RKO (cell line): ENCODE results near the gene FBRS.

Experiments
- DNase-seq: peaks from one replicate; pipeline ENCODE4 v3.0.0-alpha.2; 2016; ENCODE audit warnings: low spot score

The FBRS gene

DNA sequence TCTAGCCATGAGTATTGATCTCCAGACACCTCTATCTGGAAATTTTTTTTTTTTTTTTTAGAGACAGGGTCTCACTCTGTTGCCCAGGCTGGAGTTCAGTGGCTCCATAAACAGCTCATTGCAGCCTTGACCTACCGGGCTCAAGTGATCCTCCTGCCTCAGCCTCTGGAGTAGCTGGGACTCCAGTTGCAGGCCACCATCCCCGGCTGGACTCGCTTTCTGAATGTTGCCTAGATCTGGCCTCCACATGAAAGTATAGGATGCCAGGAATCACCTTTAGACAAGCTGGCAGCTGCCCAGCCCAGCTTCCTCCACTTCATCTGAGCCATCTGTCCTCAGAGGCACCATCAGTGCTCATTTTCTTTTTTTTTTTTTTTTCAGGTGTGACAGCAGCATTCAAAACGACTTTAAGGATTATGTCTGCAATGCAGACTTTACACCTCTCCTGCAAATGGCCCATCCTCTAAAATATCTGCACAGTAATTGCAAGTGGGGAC lies 13.8 kb upstream of the FBRS start:
- DNase-seq, result no peak

DNA sequence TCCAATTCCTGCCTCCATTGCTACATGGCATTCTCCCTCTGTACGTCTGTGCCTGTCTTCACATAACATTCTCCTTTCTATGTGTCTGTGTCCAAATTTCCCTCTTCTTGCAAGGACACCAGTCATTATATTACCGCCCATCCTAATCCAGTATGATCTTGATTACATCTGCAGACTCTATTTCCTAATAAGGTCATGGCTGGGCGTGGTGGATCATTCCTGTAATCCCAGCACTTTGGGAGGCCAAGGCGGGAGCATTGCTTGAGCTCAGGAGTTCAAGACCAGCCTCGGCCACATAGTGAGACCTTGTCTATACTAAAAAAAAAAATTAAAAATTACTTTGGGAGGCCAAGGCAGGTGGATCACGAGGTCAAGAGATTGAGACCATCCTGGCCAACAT lies 12.5 kb upstream of the FBRS start:
- no peak for DNase-seq

DNA sequence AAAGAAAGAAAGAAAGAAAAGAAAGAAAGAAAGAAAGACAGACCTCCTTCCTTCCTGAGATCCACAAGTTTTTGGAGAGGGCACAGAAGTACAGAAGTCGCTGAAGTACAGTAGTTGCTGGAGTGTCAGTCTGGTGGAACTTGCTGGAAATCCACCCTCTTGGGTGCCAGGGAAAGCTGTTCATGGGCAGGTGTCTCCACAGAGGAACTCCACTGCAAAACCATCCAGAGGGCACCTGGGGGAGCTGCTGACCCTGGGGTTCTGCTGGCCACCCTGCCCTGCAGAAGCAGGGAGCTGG lies 11.0 kb upstream of the FBRS start:
- DNase-seq, result no peak

DNA sequence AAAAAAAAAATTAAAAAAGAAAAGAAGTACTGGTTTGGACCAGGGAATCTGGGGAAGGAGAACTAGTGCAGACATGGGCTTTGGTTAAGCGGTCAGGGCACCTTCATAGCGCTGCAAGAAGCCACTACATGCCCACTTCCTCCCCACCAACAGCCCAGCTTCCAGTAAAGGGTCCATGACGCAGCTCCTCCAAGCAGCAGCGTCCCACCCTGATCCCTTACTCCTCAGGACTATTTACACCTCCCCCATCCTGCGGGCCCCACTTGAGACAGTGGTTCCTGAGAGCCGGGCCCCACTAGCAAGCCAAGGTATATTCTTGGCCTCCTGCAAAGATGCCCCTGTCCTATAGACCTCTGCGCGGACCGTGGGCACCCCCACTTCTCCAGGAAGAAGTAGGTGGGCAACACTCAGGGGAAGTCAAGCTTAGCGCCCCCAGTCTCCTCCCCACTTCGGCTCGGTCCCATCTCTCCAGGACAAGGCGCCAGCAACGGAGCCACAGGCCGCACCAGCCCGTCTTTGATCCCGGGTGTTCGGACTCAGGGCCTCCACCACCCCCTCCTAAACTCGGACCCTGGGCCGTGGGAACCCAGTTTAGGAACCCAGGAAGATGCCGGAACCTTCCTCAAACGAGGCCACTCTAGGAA lies 8.4 kb upstream of the FBRS start:
- DNase-seq, result no peak

DNA sequence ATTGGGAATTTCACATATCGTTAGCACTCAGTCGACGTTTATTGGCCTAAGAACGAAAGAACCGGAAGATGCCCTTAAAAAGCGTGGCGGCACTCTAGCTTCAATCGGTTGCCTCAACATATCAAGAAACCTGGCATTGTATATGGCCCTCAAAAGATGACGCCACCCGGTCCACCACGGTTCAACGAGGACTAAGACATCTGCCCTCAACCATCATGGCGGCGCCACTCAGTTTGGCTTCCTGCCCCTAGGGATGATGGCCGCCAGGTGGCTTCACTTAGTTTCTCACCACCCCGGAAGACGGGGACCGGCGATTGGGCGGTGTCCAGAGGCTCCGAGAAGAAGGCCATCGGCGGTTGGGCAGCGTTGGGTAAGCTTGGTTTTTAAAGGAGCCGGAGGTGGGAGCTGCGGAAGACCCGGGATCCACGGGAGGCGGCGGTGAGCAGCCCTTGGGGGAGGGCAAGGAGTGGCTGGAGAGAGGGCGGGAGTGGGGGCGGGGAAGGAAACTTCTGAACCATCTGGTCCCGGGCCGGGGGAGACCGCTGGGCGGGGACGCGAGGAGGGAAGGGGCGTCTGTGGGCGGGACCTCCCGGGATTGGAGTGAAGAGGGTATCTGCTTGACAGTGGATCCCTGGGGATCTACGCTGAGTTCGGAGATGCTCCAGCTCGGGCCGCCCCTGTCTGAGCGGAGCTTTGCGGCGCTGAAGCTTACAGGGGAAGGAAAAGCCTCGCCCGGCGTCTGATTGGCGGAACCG lies 7.7 kb upstream of the FBRS start, which contains the start of gene PRR14:
PRR14 (plus strand) TSS at position 592 of the 755 bp plus-strand sequence. CDS start 686 bp downstream, outside the sequence.
- DNase-seq, result peak; percentile 99

DNA sequence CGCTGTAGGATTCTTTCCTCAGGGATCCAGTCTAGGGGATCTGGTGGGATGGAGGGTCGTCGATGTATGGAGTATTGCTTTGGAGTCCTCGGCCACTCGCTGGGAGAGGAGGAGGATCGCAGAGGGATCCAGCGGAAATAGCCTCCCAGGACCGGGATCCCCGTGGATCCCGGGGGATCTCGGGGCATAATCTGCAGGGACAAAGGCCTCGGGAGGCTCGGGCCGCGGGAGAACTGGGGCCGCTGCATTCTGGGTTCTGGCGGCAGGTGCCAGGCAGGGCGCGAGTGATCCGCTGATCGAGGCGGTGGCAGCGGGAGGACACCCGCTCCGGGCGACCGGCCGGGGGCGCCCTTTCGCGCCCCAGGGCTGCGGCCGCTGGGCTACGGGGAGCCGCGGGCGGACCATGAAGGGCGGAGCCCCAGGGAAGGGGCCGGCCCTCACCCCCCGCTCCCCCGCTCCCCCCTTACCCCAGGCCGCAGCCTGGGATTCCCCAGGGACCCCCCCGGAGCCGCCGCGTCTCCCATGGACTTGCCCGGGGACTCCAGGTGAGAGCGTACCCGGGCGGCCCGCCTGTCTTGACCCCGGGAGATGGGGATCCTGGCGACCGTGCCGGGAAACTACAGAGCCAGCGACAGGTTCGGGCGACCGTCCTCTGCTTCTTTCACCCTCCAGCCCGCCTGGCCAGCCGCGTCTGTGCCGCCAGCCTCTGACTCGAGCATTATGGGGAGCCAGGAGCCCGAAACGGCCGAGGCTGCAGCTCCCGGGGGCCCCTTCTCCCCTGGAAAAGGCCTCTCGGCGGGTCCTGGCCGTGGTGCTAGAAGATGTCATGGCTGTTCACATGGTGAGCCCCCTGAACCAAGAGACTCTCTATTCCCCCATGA lies 6.9 kb upstream of the FBRS start:
- peak; percentile 74 for DNase-seq

DNA sequence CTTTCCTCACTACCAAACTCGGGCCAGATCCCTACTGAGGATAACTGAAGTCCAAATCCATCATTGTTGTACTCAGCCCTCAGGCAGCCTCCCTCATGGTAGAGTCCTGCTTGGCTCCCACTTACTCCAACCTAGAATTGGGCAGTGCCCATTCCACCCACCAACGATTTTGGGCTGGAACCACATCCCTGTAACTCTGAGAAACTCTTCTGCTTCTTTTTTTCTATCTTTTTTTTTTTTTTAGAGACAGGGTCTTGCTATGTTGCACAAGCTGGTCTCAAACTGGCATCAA lies 6.3 kb upstream of the FBRS start:
- DNase-seq, result no peak

DNA sequence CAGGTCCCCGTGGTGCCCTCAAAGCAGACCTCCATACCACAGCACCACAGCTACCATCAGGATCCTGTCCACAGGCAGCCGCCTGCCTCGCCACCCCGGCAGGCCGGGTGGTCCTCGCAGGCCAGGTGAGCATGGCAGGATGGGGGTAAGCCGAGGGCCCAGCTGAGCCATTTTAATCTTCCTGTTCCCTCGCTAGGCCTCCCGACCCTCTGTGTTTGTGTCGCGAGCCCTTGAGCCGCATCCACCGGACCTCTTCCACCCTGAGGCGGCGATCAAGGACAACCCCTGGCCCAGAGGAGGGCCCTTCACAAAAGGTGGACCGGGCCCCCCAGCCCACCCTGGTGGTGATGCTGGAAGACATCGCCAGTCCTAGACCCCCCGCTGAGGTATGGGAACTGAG lies 5.5 kb upstream of the FBRS start:
- no peak for DNase-seq

DNA sequence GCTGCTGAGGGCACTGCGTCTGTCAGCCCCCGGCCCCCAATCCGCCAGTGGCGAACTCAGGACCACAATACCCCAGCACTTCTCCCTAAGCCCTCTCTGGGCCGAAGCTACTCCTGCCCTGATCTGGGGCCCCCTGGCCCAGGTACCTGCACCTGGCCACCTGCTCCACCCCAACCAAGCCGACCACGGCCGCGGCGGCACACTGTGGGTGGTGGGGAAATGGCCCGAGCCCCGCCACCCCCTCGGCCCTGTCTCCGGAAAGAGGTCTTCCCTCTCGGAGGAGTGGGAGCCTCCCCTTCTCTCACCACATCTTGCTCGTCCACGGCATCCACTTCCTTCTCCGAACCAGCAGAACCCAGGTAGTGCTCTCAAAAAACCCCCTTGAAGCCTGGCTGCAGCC lies 3.4 kb upstream of the FBRS start:
- DNase-seq, result no peak

DNA sequence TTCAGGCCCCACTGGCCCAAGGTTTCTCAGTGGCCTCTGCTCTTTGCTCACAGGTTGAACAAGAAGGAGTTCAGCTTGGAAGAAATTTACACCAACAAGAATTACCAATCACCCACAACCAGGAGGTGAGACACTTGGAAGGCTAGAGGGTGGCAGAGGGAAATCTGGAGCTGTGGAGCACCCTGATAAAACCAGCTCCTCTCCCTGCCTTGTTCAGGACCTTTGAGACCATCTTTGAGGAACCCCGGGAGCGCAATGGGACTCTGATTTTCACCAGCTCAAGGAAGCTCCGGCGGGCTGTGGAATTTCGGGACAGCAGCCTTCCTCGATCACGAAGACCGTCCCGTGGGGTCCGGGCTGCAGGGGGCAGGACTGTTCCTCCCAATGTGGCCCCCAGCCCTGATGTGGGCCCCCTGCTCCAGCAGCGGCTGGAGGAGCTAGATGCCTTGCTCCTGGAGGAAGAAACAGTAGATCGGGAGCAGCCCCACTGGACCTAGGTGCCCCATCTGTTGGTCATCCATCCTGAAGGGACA lies 2.4 kb upstream of the FBRS start:
- DNase-seq, result no peak

DNA sequence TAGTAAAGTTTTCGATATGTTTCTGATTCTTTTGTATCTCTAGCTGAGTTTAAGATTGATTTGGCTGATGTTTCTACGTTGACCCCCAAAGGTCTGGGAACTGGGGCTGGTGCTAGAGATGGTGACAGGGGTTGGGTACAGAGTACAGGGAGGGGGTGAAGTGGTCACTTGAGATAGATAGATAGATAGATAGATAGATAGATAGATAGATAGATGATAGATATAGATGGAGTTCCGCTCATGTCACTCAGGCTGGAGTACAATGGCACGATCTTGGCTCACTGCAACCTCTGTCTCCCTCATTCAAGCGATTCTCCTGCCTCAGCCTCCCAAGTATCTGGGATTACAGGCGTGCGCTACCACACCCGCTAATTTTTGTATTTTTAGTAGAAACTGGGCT lies 1.8 kb upstream of the FBRS start:
- DNase-seq, result no peak

DNA sequence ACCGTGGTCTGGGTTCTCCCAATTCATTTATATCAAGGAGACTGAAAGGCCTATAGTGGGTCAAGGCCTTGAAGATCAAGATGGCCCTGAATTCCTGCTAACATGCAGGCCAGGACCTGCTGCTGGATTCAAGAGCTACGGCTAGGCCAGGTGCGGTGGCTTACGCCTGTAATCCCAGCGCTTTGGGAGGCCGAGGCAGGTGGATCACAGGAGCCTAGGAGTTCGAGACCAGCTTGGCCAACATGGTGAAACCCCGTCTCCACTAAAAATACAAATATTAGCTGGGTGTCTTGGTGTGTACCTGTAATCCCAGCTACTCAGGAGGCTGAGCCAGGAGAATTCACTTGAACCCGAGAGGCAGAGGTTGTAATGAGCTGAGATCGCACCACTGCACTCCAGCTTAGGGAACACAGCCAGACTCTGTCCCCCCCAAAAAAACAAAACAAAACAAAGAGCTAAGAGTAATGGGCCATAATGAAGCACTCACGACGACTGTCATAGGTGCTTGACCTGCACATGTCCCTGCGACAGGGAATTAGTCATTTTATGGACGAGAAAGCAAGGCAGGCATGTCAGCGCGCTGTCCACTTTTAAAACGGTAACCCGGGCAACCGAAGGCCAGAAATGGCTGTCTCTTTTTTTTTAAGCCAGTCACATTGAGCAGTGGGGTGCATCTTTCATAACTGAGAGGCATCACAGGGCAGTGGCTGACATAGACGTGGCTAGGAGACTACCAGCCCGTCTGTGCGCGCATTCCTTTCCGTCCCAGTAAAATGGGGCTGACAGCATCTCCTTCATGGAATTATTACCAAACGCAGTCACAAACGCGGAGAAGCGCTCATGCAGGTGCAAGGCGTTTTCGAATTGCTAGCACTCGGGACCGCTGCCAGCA lies 1.0 kb upstream of the FBRS start:
- peak; percentile 71 for DNase-seq

DNA sequence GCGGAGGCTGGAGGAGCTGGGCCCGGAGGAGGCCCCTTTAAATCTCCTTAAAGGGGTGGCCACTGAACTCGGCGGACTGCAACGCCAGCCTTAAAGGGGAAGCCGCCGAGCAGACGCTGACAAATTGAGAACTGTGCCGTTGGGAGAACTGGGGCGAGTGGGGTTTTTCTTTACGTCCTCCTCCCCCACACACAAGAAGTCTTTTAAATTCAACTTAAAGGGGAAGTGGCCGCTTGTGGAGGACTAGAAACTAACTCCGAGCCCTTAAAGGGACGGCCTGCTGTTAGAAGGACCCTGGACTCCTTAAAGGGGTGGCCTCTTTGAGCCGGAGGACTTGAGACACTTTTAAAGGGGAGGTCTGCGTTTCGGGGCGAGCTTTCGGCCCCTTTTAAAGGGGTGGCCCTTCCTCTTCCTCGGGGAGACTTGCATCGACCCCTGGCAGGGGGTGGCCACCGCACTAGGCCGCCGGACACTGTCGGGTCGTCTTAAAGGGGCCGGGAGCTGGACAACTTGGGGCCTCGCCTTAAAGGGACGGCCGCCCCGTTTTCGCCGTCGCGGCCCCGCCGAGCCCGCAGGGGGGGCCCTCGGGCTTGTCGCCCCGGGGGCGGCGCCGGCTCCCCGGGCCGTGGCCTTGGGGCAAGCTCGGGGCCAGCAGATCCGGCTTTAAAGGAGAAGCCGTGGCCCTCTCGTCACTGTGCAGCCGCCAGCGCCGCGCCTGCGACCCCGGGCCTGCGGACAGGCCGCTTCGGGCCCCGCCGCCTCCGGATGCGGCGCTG lies 688 bp downstream of the FBRS start:
- peak; percentile 97 for DNase-seq

DNA sequence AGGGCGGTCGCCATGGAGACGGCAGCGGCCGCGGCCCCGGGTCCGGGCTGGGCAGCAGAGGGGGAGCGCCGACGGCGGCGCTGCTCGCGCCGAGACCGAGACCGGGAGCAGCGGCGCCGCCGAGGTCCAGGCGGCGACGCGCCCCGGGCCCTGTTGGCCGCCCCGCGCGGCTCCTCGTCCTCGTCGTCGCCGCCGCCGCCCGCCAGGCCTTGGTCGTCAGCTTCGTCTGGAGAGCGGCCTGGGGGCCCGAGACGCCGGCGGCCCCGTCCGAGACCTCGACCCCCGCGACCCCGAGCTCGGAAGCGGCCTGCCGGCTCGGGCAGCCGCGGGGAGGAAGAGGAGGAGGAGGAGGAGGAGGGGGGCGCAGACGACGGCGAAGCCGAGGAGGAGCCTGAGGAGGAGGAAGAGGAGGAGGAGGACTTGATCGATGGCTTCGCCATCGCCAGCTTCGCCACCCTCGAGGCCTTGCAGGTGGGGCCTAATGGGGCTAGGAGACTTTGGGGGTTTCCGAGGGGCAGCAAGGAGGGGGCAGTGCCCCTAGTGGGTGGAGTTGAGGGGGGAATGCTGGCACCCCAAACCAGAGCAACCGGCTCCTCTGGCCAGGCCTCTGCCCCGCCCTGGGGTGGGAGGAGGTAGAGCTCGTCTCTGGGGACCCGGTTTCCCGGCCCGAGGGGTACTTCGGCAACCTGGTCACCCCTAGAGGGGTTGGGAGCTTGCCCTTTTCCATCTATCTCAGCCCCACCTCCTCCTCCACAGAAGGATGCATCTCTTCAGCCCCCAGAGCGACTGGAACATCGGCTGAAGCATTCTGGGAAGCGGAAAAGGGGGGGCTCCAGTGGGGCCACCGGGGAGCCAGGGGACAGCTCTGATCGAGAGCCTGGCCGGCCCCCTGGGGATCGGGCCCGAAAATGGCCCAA lies 1.5 kb downstream of the FBRS start:
- peak; percentile 40 for DNase-seq

DNA sequence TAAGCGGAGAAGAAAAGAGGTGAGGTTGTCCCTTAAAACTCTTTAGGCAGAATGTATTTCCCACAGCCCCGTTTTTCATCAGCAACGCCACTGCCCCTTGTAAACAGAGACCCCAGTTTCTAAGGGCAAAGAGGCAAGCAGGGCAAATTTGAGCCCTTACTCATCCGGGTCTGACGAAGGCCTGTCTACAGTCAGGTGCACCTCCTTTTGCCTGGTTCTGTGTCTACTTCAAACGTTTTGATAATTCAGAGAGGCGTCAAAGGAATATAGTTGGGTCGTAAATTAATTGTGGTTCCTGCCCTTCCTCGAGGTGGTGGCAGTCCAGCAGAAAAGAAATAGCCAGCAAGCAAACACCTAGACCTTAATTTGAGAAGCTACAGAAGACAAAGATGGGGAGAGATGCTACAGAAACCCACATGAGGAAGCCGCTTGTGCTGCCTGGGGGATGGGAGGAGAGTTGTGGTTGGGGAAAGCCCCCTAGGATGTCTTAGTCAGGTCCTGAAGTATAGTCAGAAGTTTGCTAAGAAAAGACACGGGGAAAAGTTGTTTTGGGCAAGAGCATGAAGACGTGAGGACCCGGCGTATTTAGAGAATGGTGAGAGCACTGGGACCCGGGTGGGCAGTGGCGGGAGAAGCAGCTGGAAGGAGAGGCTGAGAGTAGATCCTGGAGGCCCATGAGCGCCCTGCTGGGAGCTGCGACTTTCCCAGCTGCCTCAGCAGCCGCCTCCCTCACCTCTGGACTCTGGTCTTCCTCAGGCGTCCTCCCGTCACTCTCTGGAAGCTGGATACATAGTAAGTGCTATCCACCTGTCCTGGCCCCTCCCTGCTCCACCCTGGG lies 2.4 kb downstream of the FBRS start:
- peak; percentile 46 for DNase-seq

DNA sequence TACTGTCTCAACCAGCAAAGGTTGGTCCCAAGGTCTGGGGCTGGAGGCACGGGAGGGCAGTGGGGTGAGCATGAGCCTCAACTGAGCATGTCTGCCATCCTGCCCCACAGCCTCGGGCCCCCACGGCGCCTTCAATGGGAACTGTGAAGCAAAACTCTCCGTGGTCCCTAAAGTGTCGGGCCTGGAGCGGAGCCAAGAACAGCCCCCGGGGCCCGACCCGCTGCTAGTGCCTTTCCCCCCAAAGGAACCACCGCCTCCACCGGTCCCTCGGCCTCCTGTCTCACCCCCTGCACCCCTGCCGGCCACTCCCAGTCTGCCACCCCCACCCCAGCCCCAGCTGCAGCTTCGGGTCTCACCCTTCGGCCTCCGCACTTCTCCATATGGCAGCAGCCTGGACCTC lies 4.2 kb downstream of the FBRS start:
- no peak for DNase-seq

DNA sequence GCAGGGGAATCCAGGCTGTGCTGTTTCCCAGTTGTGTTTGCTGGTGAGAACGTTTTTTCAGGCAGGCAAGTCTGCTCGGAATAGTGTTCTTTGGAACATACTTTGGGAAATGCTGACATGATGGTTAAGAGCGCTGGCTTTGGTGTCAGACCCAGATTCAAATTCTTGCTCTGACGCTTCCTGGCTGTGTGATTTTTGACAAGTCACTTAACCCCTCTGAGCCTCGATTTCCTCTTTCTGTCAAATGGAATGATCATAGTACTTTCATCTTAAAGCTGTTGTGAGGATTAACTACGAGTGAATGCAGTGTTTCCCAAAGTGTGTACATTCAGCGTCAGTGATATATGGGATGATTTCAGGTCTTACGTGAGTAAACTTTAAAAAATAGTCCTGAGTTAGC lies 4.8 kb downstream of the FBRS start:
- no peak for DNase-seq

DNA sequence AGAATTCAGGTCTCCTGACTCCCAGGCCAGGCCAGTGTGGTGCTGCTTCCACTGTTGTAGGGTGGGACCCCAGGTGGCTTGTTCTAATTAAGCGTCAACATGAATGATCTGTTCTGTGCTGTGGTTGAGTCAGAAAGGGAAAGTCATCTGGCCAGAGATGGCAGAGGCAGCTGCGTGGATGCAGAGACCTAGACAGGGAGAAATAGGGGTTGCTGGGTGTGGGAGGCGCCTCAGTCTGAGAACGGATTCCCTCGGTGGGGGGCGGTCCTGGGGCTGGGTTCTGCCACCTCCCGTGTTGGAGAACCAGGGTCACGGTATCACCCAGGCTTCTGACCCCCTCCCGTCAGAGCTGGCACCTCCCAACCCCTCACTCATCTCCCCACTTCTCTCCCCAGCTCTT lies 5.6 kb downstream of the FBRS start:
- DNase-seq, result peak; percentile 18

DNA sequence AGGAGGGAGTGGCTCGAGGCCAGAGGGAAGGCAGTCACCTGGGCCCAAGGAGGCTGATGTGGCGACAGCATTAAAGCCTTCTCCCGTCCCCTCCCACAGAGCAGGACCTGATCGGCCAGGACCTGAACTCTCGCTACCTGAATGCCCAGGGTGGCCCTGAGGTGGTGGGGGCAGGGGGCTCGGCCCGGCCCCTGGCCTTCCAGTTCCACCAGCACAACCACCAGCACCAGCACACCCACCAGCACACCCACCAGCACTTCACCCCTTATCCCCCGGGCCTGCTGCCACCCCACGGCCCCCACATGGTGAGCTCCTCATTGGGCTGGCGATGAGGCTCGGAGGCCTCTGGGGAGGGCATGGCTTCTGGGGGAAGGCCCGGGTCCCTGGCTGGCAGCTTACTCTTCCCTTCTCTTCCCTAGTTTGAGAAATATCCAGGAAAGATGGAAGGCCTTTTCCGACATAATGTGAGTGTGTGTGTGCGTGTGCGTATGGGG lies 6.4 kb downstream of the FBRS start:
- DNase-seq, result no peak
